ENCODE data around the gene CRK. TPM values are rescaled to one million over a fixed set of nuclear protein-coding genes. Genes with fewer than 3 reads are reported as not detected.

CRK gene
- total RNA-seq, 4 donors from 2014 or later, result 59.8 to 102 (median 75.7) TPM

DNA sequence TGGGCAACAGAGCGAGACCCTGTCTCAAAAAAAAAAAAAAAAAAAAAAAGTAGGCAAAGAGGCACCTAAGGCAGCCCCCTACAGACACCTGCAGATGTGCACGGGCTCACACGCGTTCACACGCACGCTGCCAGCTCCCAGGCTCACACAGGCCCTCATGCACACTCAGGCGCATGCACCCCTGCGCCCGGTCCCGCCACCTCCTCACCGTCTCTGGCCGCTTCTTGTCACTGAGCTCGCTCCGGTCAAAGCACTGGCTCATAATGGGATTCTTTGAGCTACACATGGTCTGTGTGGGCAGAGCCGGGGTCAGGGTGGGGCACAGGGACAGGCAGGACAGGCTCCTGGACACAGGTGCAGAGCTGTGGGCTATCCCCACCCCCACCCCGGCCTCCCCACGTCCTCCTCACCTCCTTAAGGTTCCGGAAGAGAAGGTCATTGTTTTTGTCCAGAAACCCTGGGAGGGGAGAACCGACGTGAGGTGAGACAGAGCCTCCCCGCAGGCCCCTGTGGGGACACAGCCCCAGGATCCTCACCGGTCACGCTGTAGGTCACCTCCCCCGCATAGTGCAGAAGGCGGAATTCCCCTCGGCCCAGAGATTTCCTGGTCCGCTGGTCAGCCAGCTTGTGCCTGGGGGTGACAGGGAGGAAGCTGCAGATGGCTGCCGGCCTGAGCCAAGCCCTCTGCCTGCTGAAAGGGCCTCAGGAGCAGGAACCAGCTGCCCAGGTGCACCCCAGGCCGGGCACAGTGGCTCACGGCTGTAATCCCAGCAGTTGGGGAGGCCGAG lies 18.6 kb upstream of the CRK start:
- intact Hi-C loops (cut with DNase I), result no loop called here
- H3K4me1 ChIP-seq, result peaks cover 8 to 54% (median 29%) of the 10 kb centered on the region in 4 donors
- TF ChIP-seq POLR2A (IDR thresholded peaks at IDR 0.05; ENCODE audit: low read depth) (no peak), EP300 (IDR thresholded peaks at IDR 0.05) (no peak)
- TF ChIP-seq, protein P1, sequence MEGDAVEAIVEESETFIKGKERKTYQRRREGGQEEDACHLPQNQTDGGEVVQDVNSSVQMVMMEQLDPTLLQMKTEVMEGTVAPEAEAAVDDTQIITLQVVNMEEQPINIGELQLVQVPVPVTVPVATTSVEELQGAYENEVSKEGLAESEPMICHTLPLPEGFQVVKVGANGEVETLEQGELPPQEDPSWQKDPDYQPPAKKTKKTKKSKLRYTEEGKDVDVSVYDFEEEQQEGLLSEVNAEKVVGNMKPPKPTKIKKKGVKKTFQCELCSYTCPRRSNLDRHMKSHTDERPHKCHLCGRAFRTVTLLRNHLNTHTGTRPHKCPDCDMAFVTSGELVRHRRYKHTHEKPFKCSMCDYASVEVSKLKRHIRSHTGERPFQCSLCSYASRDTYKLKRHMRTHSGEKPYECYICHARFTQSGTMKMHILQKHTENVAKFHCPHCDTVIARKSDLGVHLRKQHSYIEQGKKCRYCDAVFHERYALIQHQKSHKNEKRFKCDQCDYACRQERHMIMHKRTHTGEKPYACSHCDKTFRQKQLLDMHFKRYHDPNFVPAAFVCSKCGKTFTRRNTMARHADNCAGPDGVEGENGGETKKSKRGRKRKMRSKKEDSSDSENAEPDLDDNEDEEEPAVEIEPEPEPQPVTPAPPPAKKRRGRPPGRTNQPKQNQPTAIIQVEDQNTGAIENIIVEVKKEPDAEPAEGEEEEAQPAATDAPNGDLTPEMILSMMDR (IDR thresholded peaks at IDR 0.05), result no peak
- WGBS, result 83% methylated on average over 25 of the region's 31 CpGs
- H3K36me3 ChIP-seq, result peaks cover 69 to 100% (median 99%) of the 10 kb centered on the region in 4 donors
- no peak for DNase-seq (ENCODE audit: extremely low spot score)
- H3K9me3 ChIP-seq, result no peaks in the 10 kb centered on the region
- no peaks in the 10 kb centered on the region for H3K27me3 ChIP-seq
- H3K4me3 ChIP-seq, result no peak overlapping the region
- peak overlapping the region; percentile 1 to 66 (median 28) for H3K27ac ChIP-seq (replicated peaks in 1 of 4)

DNA sequence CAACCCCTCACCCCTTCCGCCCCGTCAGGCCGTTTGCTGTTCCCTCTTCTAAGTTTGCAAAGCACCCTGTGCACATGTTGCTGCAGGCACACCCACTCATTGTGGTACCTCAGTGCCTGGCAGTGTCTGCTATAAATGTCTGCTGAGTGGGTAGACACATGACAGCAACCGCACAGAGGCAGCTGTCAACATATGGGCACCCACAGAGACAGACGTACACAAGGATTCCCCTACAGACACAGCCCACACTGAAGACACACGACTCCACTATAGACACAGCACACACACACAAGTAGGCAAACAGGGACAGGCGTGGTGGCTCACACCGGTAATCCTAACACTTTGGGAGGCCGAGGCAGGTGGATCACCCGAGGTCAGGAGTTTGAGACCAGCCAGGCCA lies 17.8 kb upstream of the CRK start:
- 87% methylated on average over 10 of the region's 10 CpGs for WGBS
- no peak for TF ChIP-seq EP300 (IDR thresholded peaks at IDR 0.05)
- TF ChIP-seq, protein P1 (IDR thresholded peaks at IDR 0.05), result no peak
- Histone ChIP-seq H3K27me3 (no peaks in the 10 kb centered on the region), H3K4me1 (peaks cover 8 to 62% (median 32%) of the 10 kb centered on the region in 4 donors), H3K27ac (replicated peaks in 1 of 4) (no peak overlapping the region), H3K9me3 (no peaks in the 10 kb centered on the region), H3K36me3 (peaks cover 68 to 100% (median 99%) of the 10 kb centered on the region in 4 donors), H3K4me3 (no peak overlapping the region)
- intact Hi-C loops (cut with DNase I), result no loop called here
- no peak for DNase-seq (ENCODE audit: extremely low spot score)

DNA sequence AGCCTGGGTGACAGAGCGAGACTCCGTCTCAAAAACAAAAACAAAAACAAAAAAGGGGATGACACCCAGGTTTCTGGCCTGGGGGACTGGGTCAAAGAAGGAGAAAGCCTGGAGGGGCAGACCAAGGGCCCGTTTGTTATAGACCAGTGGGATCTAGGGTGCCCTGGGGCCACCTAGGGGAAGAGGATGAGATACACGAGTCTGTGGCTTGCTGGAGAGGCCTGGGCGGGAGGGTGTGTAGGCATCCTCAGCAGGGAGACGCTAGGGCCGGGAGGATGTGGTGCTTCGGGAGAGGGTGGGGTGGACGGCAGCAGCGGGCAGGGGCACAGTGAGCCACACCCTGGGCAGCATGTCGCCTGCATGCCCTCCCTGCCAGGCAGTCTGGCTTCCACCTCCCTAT lies 17.1 kb upstream of the CRK start:
- Histone ChIP-seq H3K27ac (replicated peaks in 1 of 4) (peak overlapping the region in 1 of 4 donors; percentile 36), H3K4me3 (no peak overlapping the region), H3K27me3 (no peaks in the 10 kb centered on the region), H3K9me3 (no peaks in the 10 kb centered on the region), H3K4me1 (peaks cover 8 to 63% (median 32%) of the 10 kb centered on the region in 4 donors), H3K36me3 (peaks cover 68 to 100% (median 99%) of the 10 kb centered on the region in 4 donors)
- TF ChIP-seq EP300 (IDR thresholded peaks at IDR 0.05) (no peak), POLR2AphosphoS5 (IDR thresholded peaks at IDR 0.05) (no peak), POLR2A (IDR thresholded peaks at IDR 0.05; ENCODE audit: low read depth) (no peak)
- TF ChIP-seq, protein P1 (IDR thresholded peaks at IDR 0.05), result no peak
- 65% methylated on average over 11 of the region's 11 CpGs for WGBS
- DNase-seq (ENCODE audit: extremely low spot score), result no peak
- intact Hi-C loops (cut with DNase I), result no loop called here

DNA sequence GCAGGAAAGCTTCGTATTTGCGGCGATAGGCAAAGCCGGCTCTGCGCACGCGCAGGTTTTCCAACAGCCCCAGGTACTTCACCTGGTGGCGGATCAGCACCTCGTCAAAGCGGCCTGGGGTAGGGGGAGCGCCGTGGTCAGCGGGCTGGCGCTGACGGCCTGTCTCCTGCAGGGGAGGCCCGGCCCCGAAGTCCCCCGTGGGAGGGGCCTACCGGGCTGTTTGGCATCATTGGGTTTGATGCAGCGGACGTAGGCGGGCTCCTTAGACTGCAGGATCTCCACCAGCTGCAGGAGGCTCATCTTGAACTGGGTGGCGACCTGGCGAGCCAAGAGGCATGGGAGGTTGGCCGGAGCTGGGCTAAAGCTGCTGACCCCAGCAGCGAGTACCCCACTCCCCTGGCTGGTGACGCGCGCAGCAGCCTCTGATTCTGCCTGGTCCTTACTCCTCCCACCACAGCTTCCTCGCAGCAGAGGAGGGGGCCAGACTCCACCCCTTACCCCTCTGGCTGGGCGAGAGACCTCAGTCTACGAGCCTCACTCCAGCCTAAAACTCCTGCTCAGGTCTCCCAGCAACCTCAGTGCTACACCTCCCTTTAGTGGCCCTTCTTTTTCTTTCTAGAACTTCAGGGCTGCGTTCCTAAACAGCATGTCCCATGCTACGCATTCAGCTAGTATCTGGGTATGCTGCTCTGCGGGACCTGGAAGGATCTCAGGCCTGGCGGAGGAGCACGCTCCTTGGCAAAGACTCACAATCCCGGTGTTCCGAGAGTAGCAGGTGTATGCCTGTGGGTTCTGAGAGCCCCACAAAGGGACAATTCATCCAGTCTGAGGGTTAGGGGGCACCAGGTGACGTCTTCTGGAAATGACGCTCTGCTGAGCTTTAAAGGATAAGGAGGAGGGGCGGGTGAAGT lies 16.1 kb upstream of the CRK start:
- Histone ChIP-seq H3K27ac (replicated peaks in 1 of 4) (no peak overlapping the region), H3K4me1 (peaks cover 8 to 56% (median 30%) of the 10 kb centered on the region in 4 donors), H3K27me3 (no peaks in the 10 kb centered on the region), H3K36me3 (peaks cover 66 to 100% (median 98%) of the 10 kb centered on the region in 4 donors), H3K9me3 (no peaks in the 10 kb centered on the region), H3K4me3 (no peak overlapping the region)
- TF ChIP-seq POLR2AphosphoS5 (IDR thresholded peaks at IDR 0.05) (no peak), EP300 (IDR thresholded peaks at IDR 0.05) (no peak), POLR2A (IDR thresholded peaks at IDR 0.05; ENCODE audit: low read depth) (no peak)
- TF ChIP-seq, protein P1 (IDR thresholded peaks at IDR 0.05), result no peak
- intact Hi-C loops (cut with DNase I), result no loop called here
- DNase-seq (ENCODE audit: extremely low spot score), result no peak
- WGBS, result 84% methylated on average over 23 of the region's 42 CpGs
